Activated naive CD4-positive, alpha-beta T cell treated with anti-CD3 and anti-CD28 coated beads, Interleukin-2, amount 50 U/mL, for 16 hours (primary cell): ENCODE measurements around the gene NCOA7.
"Not testable (repeated sequence)": the region's sequence is repeated elsewhere in the genome, so short reads cannot be mapped to it uniquely, and the experiment has no call there.

Source experiments
- DNase-seq: peaks from one replicate; pipeline ENCODE4 v3.0.0-alpha.2; 2020

Gene NCOA7

GRCh38 chr6:125954735-125955339 lies 164.1 kb downstream of the NCOA7 start:
- no peak for DNase-seq

GRCh38 chr6:125955973-125956372 lies 165.2 kb downstream of the NCOA7 start:
- no peak for DNase-seq

GRCh38 chr6:125956506-125957390 lies 166.0 kb downstream of the NCOA7 start, which contains the start of gene HINT3:
HINT3 (plus strand) TSS chr6:125956770; CDS start chr6:125956978, 208 bp downstream.
- peak; percentile 99 for DNase-seq

GRCh38 chr6:125957391-125957693 lies 166.6 kb downstream of the NCOA7 start:
- DNase-seq, result no peak

GRCh38 chr6:125957845-125958244 lies 167.1 kb downstream of the NCOA7 start:
- no peak for DNase-seq

- DNase-seq, result no peak
Observed at GRCh38 chr6:125959041-125959440, 168.3 kb downstream of the NCOA7 start.

GRCh38 chr6:125961117-125961516 lies 170.4 kb downstream of the NCOA7 start:
- no peak for DNase-seq

GRCh38 chr6:125962900-125963497 lies 172.2 kb downstream of the NCOA7 start:
- no peak for DNase-seq

- DNase-seq, result no peak
Observed at GRCh38 chr6:125963817-125964216, 173.1 kb downstream of the NCOA7 start.

- DNase-seq, result no peak
Observed at GRCh38 chr6:125966569-125966968, 175.8 kb downstream of the NCOA7 start.

GRCh38 chr6:125968493-125968892 lies 177.7 kb downstream of the NCOA7 start:
- no peak for DNase-seq

- DNase-seq, result no peak
Observed at GRCh38 chr6:125970760-125971159, 180.0 kb downstream of the NCOA7 start.

GRCh38 chr6:125972478-125972877 lies 181.7 kb downstream of the NCOA7 start:
- DNase-seq, result not testable (repeated sequence)

GRCh38 chr6:125974214-125974866 lies 183.6 kb downstream of the NCOA7 start:
- DNase-seq, result no peak

GRCh38 chr6:125979101-125979500 lies 188.3 kb downstream of the NCOA7 start:
- DNase-seq, result no peak
